Activated CD4-positive, alpha-beta memory T cell treated with anti-CD3 and anti-CD28 coated beads for 36 hours (primary cell): Measurements from ENCODE around the gene CISD3. TPM values are rescaled to one million over a fixed set of nuclear protein-coding genes. Genes with fewer than 3 reads are reported as not detected.

Experiments
- CTCF ChIA-PET: fragments of 350-600 bp; sonication (Branson Sonifier 250); formaldehyde crosslinking; loops from one replicate; lab custom pipeline; 2021; ENCODE audit warnings: antibody characterized with exemption, inconsistent platforms; lab: Charles Lee
- POLR2A ChIA-PET: fragments of 350-600 bp; sonication (Branson Sonifier 250); formaldehyde crosslinking; loops from one replicate; lab custom pipeline; 2021; ENCODE audit warnings: antibody characterized with exemption; lab: Charles Lee
- DNase-seq: peaks from one replicate; pipeline ENCODE4 v3.0.0-alpha.2; 2020
- H3K27ac Mint-ChIP-seq: one replicate; pipeline ENCODE4 v1.8.0; 2021; ENCODE audit warnings: mixed read lengths
- H3K27me3 Mint-ChIP-seq: one replicate; pipeline ENCODE4 v1.8.0; 2021; ENCODE audit warnings: mixed read lengths
- H3K36me3 Mint-ChIP-seq: one replicate; pipeline ENCODE4 v1.8.0; 2021; ENCODE audit warnings: mixed read lengths
- H3K4me1 Mint-ChIP-seq: one replicate; pipeline ENCODE4 v1.8.0; 2021; ENCODE audit warnings: low read depth, mixed read lengths
- H3K4me3 Mint-ChIP-seq: one replicate; pipeline ENCODE4 v1.8.0; 2021; ENCODE audit warnings: mild to moderate bottlenecking, mixed read lengths
- H3K9me3 Mint-ChIP-seq: one replicate; pipeline ENCODE4 v1.8.0; 2021; ENCODE audit warnings: mixed read lengths
- intact Hi-C: fragments of 100-400 bp; cut with micrococcal nuclease; formaldehyde crosslinking; loops from one replicate; pipeline ENCODE4 v1.15.1; 2023
- total RNA-seq, 2 experiments: library from RNA; stranded (reverse); gene quantifications; one replicate each; pipeline ENCODE4 v1.2.3, GENCODE V29; 2021

Gene CISD3
- total RNA-seq, 2 experiments from 2014 or later, result 54.7 to 59.1 TPM

GRCh38 chr17:38747463-38748148 is 17.5 kb downstream of the CISD3 start:
- peaks cover 45% of the 10 kb centered on the region for H3K27me3 Mint-ChIP-seq
- no peaks in the 10 kb centered on the region for H3K9me3 Mint-ChIP-seq
- POLR2A ChIA-PET, result no interaction called here
- intact Hi-C loops, result no loop called here
- CTCF ChIA-PET, result interaction anchor here (1.0 to 1.9 kb wide), 2 partner anchors 12 to 80 kb away, joined by 3 to 4 read pairs; no protein-coding TSS in a partner anchor
- no peak overlapping the region for H3K27ac Mint-ChIP-seq
- H3K4me1 Mint-ChIP-seq, result peaks cover 27% of the 10 kb centered on the region
- peak overlapping the region; percentile 56 for H3K4me3 Mint-ChIP-seq
- no peak for DNase-seq
- peaks cover 5% of the 10 kb centered on the region for H3K36me3 Mint-ChIP-seq

- peaks cover 28% of the 10 kb centered on the region for H3K4me1 Mint-ChIP-seq
Measured at GRCh38 chr17:38748149-38748891, 18.2 kb downstream of the CISD3 start, which contains the start of gene PCGF2. Gene PCGF2, minus strand, starts transcription at chr17:38748336. Its CDS starts 7,934 bp downstream, at chr17:38740402.

GRCh38 chr17:38748892-38749222 is 18.7 kb downstream of the CISD3 start:
- peaks cover 15% of the 10 kb centered on the region for H3K36me3 Mint-ChIP-seq
- no peak overlapping the region for H3K27ac Mint-ChIP-seq
- intact Hi-C loops, result no loop called here
- H3K9me3 Mint-ChIP-seq, result no peaks in the 10 kb centered on the region
- ChIA-PET CTCF (interaction anchor here (0.6 to 4.3 kb wide), 2 partner anchors 14 to 176 kb away, joined by 3 to 39 read pairs; partner anchors contain the start of gene LASP1NB), POLR2A (no interaction called here)
- peaks cover 33% of the 10 kb centered on the region for H3K4me1 Mint-ChIP-seq
- peaks cover 43% of the 10 kb centered on the region for H3K27me3 Mint-ChIP-seq
- H3K4me3 Mint-ChIP-seq, result peak overlapping the region; percentile 92
- DNase-seq, result no peak

More at GRCh38 chr17:38748149-38748891, 18.2 kb downstream of the CISD3 start, which contains the start of gene PCGF2:
- ChIA-PET POLR2A (no interaction called here), CTCF (interaction anchor here (1.0 kb wide), 1 partner anchor 13 kb away, joined by 3 read pairs; no protein-coding TSS in a partner anchor)
- Mint-ChIP-seq H3K36me3 (peaks cover 11% of the 10 kb centered on the region), H3K9me3 (no peaks in the 10 kb centered on the region), H3K27ac (no peak within 1 kb of the TSS), H3K27me3 (peaks cover 45% of the 10 kb centered on the region), H3K4me3 (peak within 1 kb of the TSS; percentile 92)
- intact Hi-C loops, result no loop called here
- peak; percentile 41 for DNase-seq

- peaks cover 39% of the 10 kb centered on the region for H3K4me1 Mint-ChIP-seq
- ChIA-PET POLR2A (no interaction called here), CTCF (interaction anchor here (0.6 to 4.3 kb wide), 3 partner anchors 14 to 176 kb away, joined by 3 to 39 read pairs (median 10); partner anchors contain the start of gene LASP1NB)
- H3K36me3 Mint-ChIP-seq, result peaks cover 18% of the 10 kb centered on the region
- H3K27me3 Mint-ChIP-seq, result peaks cover 39% of the 10 kb centered on the region
- DNase-seq, result no peak
- intact Hi-C loops, result loop anchor here (2.0 to 5.0 kb wide), 2 partner anchors 15 to 192 kb away; no protein-coding TSS in a partner anchor
- H3K27ac Mint-ChIP-seq, result no peak overlapping the region
- H3K9me3 Mint-ChIP-seq, result no peaks in the 10 kb centered on the region
- H3K4me3 Mint-ChIP-seq, result peak overlapping the region; percentile 92
Measured at GRCh38 chr17:38749223-38750043, 19.3 kb downstream of the CISD3 start.

- peaks cover 39% of the 10 kb centered on the region for H3K27me3 Mint-ChIP-seq
- H3K27ac Mint-ChIP-seq, result no peak overlapping the region
- H3K4me3 Mint-ChIP-seq, result peak overlapping the region; percentile 92
- H3K4me1 Mint-ChIP-seq, result peaks cover 42% of the 10 kb centered on the region
- DNase-seq, result no peak
- CTCF ChIA-PET, result interaction anchor here (2.0 to 4.3 kb wide), 2 partner anchors 15 to 73 kb away, joined by 10 to 39 read pairs; no protein-coding TSS in a partner anchor
- POLR2A ChIA-PET, result no interaction called here
- peaks cover 22% of the 10 kb centered on the region for H3K36me3 Mint-ChIP-seq
- intact Hi-C loops, result loop anchor here (2.0 to 5.0 kb wide), 2 partner anchors 15 to 193 kb away; no protein-coding TSS in a partner anchor
- no peaks in the 10 kb centered on the region for H3K9me3 Mint-ChIP-seq
Measured at GRCh38 chr17:38750044-38750311, 19.8 kb downstream of the CISD3 start.

- POLR2A ChIA-PET, result interaction anchor here (0.5 to 1.2 kb wide), 3 partner anchors 19 to 306 kb away, joined by 3 read pairs; partner anchors contain the start of gene MLLT6
- H3K9me3 Mint-ChIP-seq, result no peaks in the 10 kb centered on the region
- intact Hi-C loops, result loop anchor here (1.0 to 5.0 kb wide), 3 partner anchors 16 to 193 kb away; no protein-coding TSS in a partner anchor
- DNase-seq, result no peak
- CTCF ChIA-PET, result interaction anchor here (0.9 to 4.3 kb wide), 6 partner anchors 12 to 402 kb away, joined by 3 to 39 read pairs (median 4); no protein-coding TSS in a partner anchor
- H3K4me1 Mint-ChIP-seq, result peaks cover 42% of the 10 kb centered on the region
- peaks cover 22% of the 10 kb centered on the region for H3K36me3 Mint-ChIP-seq
- H3K27me3 Mint-ChIP-seq, result peaks cover 39% of the 10 kb centered on the region
- peak overlapping the region; percentile 92 for H3K4me3 Mint-ChIP-seq
- peak overlapping the region; percentile 46 for H3K27ac Mint-ChIP-seq
Measured at GRCh38 chr17:38750312-38751121, 20.4 kb downstream of the CISD3 start.

GRCh38 chr17:38751144-38751807 is 21.1 kb downstream of the CISD3 start:
- peak overlapping the region; percentile 94 for H3K27ac Mint-ChIP-seq
- peaks cover 34% of the 10 kb centered on the region for H3K27me3 Mint-ChIP-seq
- intact Hi-C loops, result loop anchor here (1.0 to 5.0 kb wide), 3 partner anchors 16 to 194 kb away; no protein-coding TSS in a partner anchor
- peaks cover 28% of the 10 kb centered on the region for H3K36me3 Mint-ChIP-seq
- ChIA-PET CTCF (interaction anchor here (0.9 to 4.3 kb wide), 8 partner anchors 11 to 402 kb away, joined by 3 to 39 read pairs (median 4); no protein-coding TSS in a partner anchor), POLR2A (interaction anchor here (1.0 to 1.5 kb wide), 9 partner anchors 17 to 192 kb away, joined by 3 to 9 read pairs (median 5); partner anchors contain the start of genes CWC25 and MLLT6)
- DNase-seq, result no peak
- H3K4me3 Mint-ChIP-seq, result peak overlapping the region; percentile 92
- no peaks in the 10 kb centered on the region for H3K9me3 Mint-ChIP-seq
- peaks cover 45% of the 10 kb centered on the region for H3K4me1 Mint-ChIP-seq

- Mint-ChIP-seq H3K4me1 (peaks cover 41% of the 10 kb centered on the region), H3K27me3 (peaks cover 28% of the 10 kb centered on the region), H3K36me3 (peaks cover 31% of the 10 kb centered on the region), H3K4me3 (peak overlapping the region; percentile 92), H3K9me3 (no peaks in the 10 kb centered on the region), H3K27ac (peak overlapping the region; percentile 94)
- intact Hi-C loops, result loop anchor here (1.0 to 5.0 kb wide), 8 partner anchors 17 to 402 kb away; partner anchors contain the start of genes LASP1 and PIP4K2B
- DNase-seq, result peak; percentile 91
- ChIA-PET CTCF (interaction anchor here (0.7 to 4.3 kb wide), 9 partner anchors 10 to 231 kb away, joined by 3 to 39 read pairs (median 4); partner anchors contain the start of gene EPOP), POLR2A (interaction anchor here (0.8 to 1.5 kb wide), 10 partner anchors 17 to 193 kb away, joined by 3 to 9 read pairs (median 4); partner anchors contain the start of genes CWC25 and MLLT6)
Measured at GRCh38 chr17:38751808-38752307, 21.7 kb downstream of the CISD3 start.

- peaks cover 27% of the 10 kb centered on the region for H3K27me3 Mint-ChIP-seq
- H3K4me1 Mint-ChIP-seq, result peaks cover 40% of the 10 kb centered on the region
- POLR2A ChIA-PET, result interaction anchor here (0.7 to 1.5 kb wide), 11 partner anchors 12 to 193 kb away, joined by 3 to 9 read pairs (median 4); partner anchors contain the start of genes CWC25 and MLLT6
- H3K4me3 Mint-ChIP-seq, result peak within 1 kb of the TSS; percentile 92
- intact Hi-C loops, result loop anchor here (1.0 to 5.0 kb wide), 6 partner anchors 25 to 402 kb away; partner anchors contain the start of genes LASP1 and PIP4K2B
- CTCF ChIA-PET, result interaction anchor here (0.7 to 4.3 kb wide), 9 partner anchors 10 to 230 kb away, joined by 3 to 39 read pairs (median 4); partner anchors contain the start of gene EPOP
- H3K27ac Mint-ChIP-seq, result peak within 1 kb of the TSS; percentile 94
- H3K9me3 Mint-ChIP-seq, result no peaks in the 10 kb centered on the region
- peak; percentile 99 for DNase-seq
- peaks cover 31% of the 10 kb centered on the region for H3K36me3 Mint-ChIP-seq
Measured at GRCh38 chr17:38752308-38753070, 22.3 kb downstream of the CISD3 start, which contains the start of gene PSMB3. Gene PSMB3, plus strand, starts transcription at chr17:38752741. Its CDS starts 86 bp downstream, at chr17:38752827.
